MCF 10A (cell line): ENCODE measurements around the gene DCAF7. TPM values are rescaled to one million over a fixed set of nuclear protein-coding genes. Genes with fewer than 3 reads are reported as not detected.

ENCODE experiments used
- BruUV-seq: library from RNA; stranded (reverse); fragments of 400-500 nt; replicated peaks from 2 replicates; lab custom pipeline; 2021; lab: Mats Ljungman, UMichigan
- CTCF ChIA-PET: fragments of 300-600 bp; sonication (Branson Sonifier 250); formaldehyde crosslinking; extraction: SDS; loops from one replicate; lab custom pipeline; 2021; ENCODE audit warnings: antibody characterized with exemption, inconsistent platforms; lab: Yijun Ruan, JAX
- POLR2A ChIA-PET: fragments of 300-600, 350-650 bp; sonication (Branson Sonifier 250); formaldehyde crosslinking; extraction: SDS; loops from one replicate; lab custom pipeline; 2020; ENCODE audit warnings: antibody characterized with exemption, inconsistent platforms; lab: Yijun Ruan, JAX
- DNase-seq: peaks from one replicate; pipeline ENCODE4 v3.0.0-alpha.2; 2018; ENCODE audit not compliant: unreplicated experiment
- H3K27ac Mint-ChIP-seq: one replicate; pipeline ENCODE4 v1.8.0; 2022; ENCODE audit warnings: mild to moderate bottlenecking, low read depth, mixed read lengths; ENCODE audit not compliant: unreplicated experiment
- H3K27me3 Mint-ChIP-seq: one replicate; pipeline ENCODE4 v1.8.0; 2022; ENCODE audit warnings: mixed read lengths; ENCODE audit not compliant: insufficient read depth, unreplicated experiment
- H3K36me3 Mint-ChIP-seq: one replicate; pipeline ENCODE4 v1.8.0; 2022; ENCODE audit warnings: mild to moderate bottlenecking, moderate library complexity, mixed read lengths; ENCODE audit not compliant: insufficient read depth, unreplicated experiment
- H3K4me1 Mint-ChIP-seq: one replicate; pipeline ENCODE4 v1.8.0; 2022; ENCODE audit warnings: mixed read lengths; ENCODE audit not compliant: insufficient read depth, unreplicated experiment
- H3K4me3 Mint-ChIP-seq: one replicate; pipeline ENCODE4 v1.8.0; 2022; ENCODE audit warnings: mild to moderate bottlenecking, moderate library complexity, mixed read lengths; ENCODE audit not compliant: unreplicated experiment
- H3K9me3 Mint-ChIP-seq: one replicate; pipeline ENCODE4 v1.8.0; 2022; ENCODE audit warnings: mixed read lengths; ENCODE audit not compliant: unreplicated experiment
- intact Hi-C: fragments of 100-400 bp; cut with micrococcal nuclease; formaldehyde crosslinking; loops from 2 replicates; pipeline ENCODE4 v1.14.1; 2022
- total RNA-seq: library from RNA; stranded (reverse); gene quantifications from 2 replicates; pipeline ENCODE4 v1.2.3, GENCODE V29; 2022
- TF ChIP-seq, protein P1 (sequence below): fragments of 200-600 bp; IDR thresholded peaks from one replicate; pipeline ENCODE4 v1.8.0; 2022; ENCODE audit warnings: antibody characterized with exemption, mild to moderate bottlenecking; ENCODE audit not compliant: unreplicated experiment

Gene DCAF7
- total RNA-seq, 1 experiment from 2014 or later, result 81.6 TPM

DNA sequence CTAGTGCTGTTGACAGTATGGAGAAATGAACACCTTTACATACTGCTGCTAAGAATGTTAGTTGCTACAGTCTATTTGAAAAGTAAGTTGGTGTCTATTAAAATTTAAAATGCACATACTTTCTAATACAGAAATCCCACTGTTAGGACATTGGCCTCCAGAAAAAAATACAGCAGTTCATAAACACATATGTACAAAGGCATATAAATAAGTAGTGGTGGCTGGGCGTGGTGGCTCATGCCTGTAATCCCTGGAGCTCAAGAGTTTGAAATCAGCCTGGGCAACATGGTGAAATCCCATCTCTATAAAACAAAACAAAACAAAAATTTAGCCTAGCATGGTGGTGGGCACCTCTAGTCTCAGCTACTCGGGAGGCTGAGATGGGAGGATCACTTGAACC lies 13.1 kb downstream of the DCAF7 start:
- ChIA-PET POLR2A (interaction anchor here (1.3 kb wide), 1 partner anchor 13 kb away, joined by 3 read pairs; the partner anchor contains the start of gene DCAF7), CTCF (no interaction called here)
- intact Hi-C loops, result no loop called here
- no peak for DNase-seq
- no TSS peak for BruUV-seq
- Mint-ChIP-seq H3K36me3 (peaks cover 13% of the 10 kb centered on the region), H3K27ac (no peak overlapping the region), H3K4me3 (no peak overlapping the region), H3K9me3 (no peaks in the 10 kb centered on the region), H3K27me3 (no peaks in the 10 kb centered on the region), H3K4me1 (peaks cover 6% of the 10 kb centered on the region)
- TF ChIP-seq, protein P1, sequence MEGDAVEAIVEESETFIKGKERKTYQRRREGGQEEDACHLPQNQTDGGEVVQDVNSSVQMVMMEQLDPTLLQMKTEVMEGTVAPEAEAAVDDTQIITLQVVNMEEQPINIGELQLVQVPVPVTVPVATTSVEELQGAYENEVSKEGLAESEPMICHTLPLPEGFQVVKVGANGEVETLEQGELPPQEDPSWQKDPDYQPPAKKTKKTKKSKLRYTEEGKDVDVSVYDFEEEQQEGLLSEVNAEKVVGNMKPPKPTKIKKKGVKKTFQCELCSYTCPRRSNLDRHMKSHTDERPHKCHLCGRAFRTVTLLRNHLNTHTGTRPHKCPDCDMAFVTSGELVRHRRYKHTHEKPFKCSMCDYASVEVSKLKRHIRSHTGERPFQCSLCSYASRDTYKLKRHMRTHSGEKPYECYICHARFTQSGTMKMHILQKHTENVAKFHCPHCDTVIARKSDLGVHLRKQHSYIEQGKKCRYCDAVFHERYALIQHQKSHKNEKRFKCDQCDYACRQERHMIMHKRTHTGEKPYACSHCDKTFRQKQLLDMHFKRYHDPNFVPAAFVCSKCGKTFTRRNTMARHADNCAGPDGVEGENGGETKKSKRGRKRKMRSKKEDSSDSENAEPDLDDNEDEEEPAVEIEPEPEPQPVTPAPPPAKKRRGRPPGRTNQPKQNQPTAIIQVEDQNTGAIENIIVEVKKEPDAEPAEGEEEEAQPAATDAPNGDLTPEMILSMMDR, result no peak

DNA sequence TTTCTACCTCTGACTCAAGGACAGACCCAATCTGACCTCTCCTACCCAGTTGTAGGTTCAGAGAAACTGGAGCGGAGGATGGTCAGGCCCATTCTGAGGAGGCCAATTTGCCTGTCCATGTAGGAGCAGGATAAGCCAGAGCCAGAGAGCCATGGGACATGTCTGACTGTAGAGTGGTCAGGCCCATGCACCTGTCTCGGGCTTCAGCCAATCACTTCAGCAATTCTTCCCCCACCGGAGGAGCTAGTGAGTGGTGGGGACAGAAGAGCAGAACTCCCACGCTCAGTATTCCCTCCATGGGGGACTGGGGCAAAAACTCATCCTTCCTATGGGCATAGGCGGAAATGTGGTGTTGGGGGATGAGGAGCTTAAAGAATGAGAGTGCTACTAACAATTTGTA lies 14.3 kb downstream of the DCAF7 start:
- DNase-seq, result no peak
- Mint-ChIP-seq H3K36me3 (peaks cover 13% of the 10 kb centered on the region), H3K27me3 (no peaks in the 10 kb centered on the region), H3K4me1 (peaks cover 6% of the 10 kb centered on the region), H3K4me3 (no peak overlapping the region), H3K27ac (no peak overlapping the region), H3K9me3 (no peaks in the 10 kb centered on the region)
- TF ChIP-seq, protein P1, result no peak
- intact Hi-C loops, result no loop called here
- CTCF ChIA-PET, result interaction anchor here (0.6 to 1.3 kb wide), 4 partner anchors 11 to 139 kb away, joined by 3 read pairs; no protein-coding TSS in a partner anchor
- no TSS peak for BruUV-seq
- POLR2A ChIA-PET, result interaction anchor here (1.4 to 5.6 kb wide), 3 partner anchors 10 to 37 kb away, joined by 5 to 29 read pairs (median 7); partner anchors contain the start of gene DCAF7

DNA sequence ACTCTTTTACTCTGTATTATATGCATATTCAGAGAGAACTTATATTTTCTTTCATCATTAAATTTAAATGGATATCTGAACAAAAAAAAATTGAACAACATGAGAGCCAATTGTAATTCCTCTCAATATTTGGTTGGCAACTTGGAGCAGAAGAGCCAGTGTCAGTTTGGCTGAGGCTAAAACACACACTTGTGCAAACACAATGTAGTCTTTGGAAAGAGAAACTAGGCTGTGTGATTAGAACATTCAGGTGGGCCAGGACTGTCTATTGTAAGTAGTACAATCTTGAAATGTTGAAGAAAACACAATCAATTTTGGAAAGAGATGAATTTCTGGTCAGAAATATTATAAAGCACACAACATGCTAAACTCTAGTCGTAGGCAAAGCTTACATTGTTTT lies 17.0 kb downstream of the DCAF7 start:
- no TSS peak for BruUV-seq
- POLR2A ChIA-PET, result interaction anchor here (5.6 kb wide), 1 partner anchor 15 kb away, joined by 29 read pairs; the partner anchor contains the start of gene DCAF7
- no peak for DNase-seq
- H3K36me3 Mint-ChIP-seq, result peaks cover 8% of the 10 kb centered on the region
- intact Hi-C loops, result no loop called here
- CTCF ChIA-PET, result interaction anchor here (2.2 kb wide), 1 partner anchor 45 kb away, joined by 7 read pairs; no protein-coding TSS in a partner anchor
- H3K9me3 Mint-ChIP-seq, result no peaks in the 10 kb centered on the region
- TF ChIP-seq, protein P1, result no peak
- no peak overlapping the region for H3K27ac Mint-ChIP-seq
- no peak overlapping the region for H3K4me3 Mint-ChIP-seq
- H3K27me3 Mint-ChIP-seq, result no peaks in the 10 kb centered on the region
- peaks cover 7% of the 10 kb centered on the region for H3K4me1 Mint-ChIP-seq

DNA sequence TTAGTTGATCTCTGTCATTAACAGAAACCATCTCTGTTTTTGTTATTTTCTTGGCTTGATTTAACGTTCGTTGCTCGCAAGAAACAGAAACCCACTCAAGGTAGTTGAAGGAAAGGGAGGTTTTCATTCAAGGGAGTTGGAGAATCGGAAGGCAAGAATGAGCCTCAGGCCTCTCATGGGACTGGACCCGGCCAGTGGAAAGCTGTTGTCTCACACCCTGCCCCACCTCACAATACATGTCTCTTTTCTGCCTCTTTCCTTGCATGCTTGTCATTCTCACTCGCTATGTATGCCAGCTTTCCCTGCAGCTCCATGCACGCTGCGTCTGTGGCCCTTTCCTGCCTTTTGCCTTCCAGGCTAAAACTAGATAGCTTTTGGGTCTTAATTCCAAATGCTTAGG lies 18.3 kb downstream of the DCAF7 start:
- Mint-ChIP-seq H3K4me3 (no peak overlapping the region), H3K9me3 (no peaks in the 10 kb centered on the region), H3K4me1 (peaks cover 13% of the 10 kb centered on the region), H3K27ac (no peak overlapping the region), H3K27me3 (no peaks in the 10 kb centered on the region), H3K36me3 (peaks cover 8% of the 10 kb centered on the region)
- no TSS peak for BruUV-seq
- ChIA-PET CTCF (interaction anchor here (0.5 to 1.6 kb wide), 7 partner anchors 9 to 1517 kb away, joined by 3 to 6 read pairs (median 3); no protein-coding TSS in a partner anchor), POLR2A (interaction anchor here (0.6 to 5.6 kb wide), 3 partner anchors 17 to 122 kb away, joined by 3 to 29 read pairs (median 3); partner anchors contain the start of gene DCAF7)
- intact Hi-C loops, result no loop called here
- TF ChIP-seq, protein P1, result no peak
- no peak for DNase-seq
